Stimulated activated CD4-positive, alpha-beta T cell treated with anti-CD3 and anti-CD28 coated beads, Interleukin-1b, Interleukin-23, amount 100 ng/mL, for 48 hours (primary cell): ENCODE results near the gene GABRP.
"Not testable (repeated sequence)": the region's sequence is repeated elsewhere in the genome, so short reads cannot be mapped to it uniquely, and the experiment has no call there.

ENCODE experiments used
- DNase-seq: peaks from one replicate; pipeline ENCODE4 v3.0.0-alpha.2; 2020

GABRP gene

GRCh38 chr5:170756691-170757090, 26.8 kb upstream of the GABRP start:
- DNase-seq: no peak

GRCh38 chr5:170757182-170757601, 26.3 kb upstream of the GABRP start:
- DNase-seq: no peak

GRCh38 chr5:170757669-170758068, 25.9 kb upstream of the GABRP start:
- no peak for DNase-seq

- no peak for DNase-seq
These were observed 25.0 kb upstream of the GABRP start for GRCh38 chr5:170758481-170758880.

- DNase-seq: no peak
These were observed 23.4 kb upstream of the GABRP start for GRCh38 chr5:170760113-170760512.

- DNase-seq: no peak
These were observed 22.3 kb upstream of the GABRP start for GRCh38 chr5:170761048-170761707.

GRCh38 chr5:170761708-170762066, 21.8 kb upstream of the GABRP start:
- DNase-seq: no peak

- DNase-seq: not testable (repeated sequence)
These were observed 21.2 kb upstream of the GABRP start for GRCh38 chr5:170762298-170762697.

- DNase-seq: not testable (repeated sequence)
These were observed 17.7 kb upstream of the GABRP start for GRCh38 chr5:170765868-170766267.

GRCh38 chr5:170769246-170769645, 14.3 kb upstream of the GABRP start:
- DNase-seq: no peak

GRCh38 chr5:170769898-170770416, 13.6 kb upstream of the GABRP start:
- DNase-seq: no peak

GRCh38 chr5:170771496-170771895, 12.0 kb upstream of the GABRP start:
- no peak for DNase-seq

GRCh38 chr5:170773024-170773985, 10.2 kb upstream of the GABRP start:
- no peak for DNase-seq

- DNase-seq: no peak
These were observed 8.7 kb upstream of the GABRP start for GRCh38 chr5:170774831-170775230.

GRCh38 chr5:170781946-170782345, 1.6 kb upstream of the GABRP start:
- DNase-seq: no peak

GRCh38 chr5:170782438-170782837, 1.1 kb upstream of the GABRP start:
- no peak for DNase-seq

GRCh38 chr5:170785416-170785815, 1.9 kb downstream of the GABRP start:
- no peak for DNase-seq

- no peak for DNase-seq
These were observed 3.7 kb downstream of the GABRP start for GRCh38 chr5:170787216-170787615.

- DNase-seq: no peak
These were observed 5.2 kb downstream of the GABRP start for GRCh38 chr5:170788626-170789304.

- peak; percentile 17 for DNase-seq
These were observed 7.9 kb downstream of the GABRP start for GRCh38 chr5:170791325-170791954.

GRCh38 chr5:170792878-170793277, 9.4 kb downstream of the GABRP start:
- no peak for DNase-seq

- DNase-seq: no peak
These were observed 11.6 kb downstream of the GABRP start for GRCh38 chr5:170795154-170795553.

GRCh38 chr5:170805666-170806065, 22.1 kb downstream of the GABRP start:
- DNase-seq: no peak
